ENCODE measurements around the gene C6orf120. TPM values are rescaled to one million over a fixed set of nuclear protein-coding genes. Genes with fewer than 3 reads are reported as not detected.

Gene C6orf120
- total RNA-seq, 6 donors from 2014 or later = 16.8 to 33.5 (median 26.9) TPM

DNA sequence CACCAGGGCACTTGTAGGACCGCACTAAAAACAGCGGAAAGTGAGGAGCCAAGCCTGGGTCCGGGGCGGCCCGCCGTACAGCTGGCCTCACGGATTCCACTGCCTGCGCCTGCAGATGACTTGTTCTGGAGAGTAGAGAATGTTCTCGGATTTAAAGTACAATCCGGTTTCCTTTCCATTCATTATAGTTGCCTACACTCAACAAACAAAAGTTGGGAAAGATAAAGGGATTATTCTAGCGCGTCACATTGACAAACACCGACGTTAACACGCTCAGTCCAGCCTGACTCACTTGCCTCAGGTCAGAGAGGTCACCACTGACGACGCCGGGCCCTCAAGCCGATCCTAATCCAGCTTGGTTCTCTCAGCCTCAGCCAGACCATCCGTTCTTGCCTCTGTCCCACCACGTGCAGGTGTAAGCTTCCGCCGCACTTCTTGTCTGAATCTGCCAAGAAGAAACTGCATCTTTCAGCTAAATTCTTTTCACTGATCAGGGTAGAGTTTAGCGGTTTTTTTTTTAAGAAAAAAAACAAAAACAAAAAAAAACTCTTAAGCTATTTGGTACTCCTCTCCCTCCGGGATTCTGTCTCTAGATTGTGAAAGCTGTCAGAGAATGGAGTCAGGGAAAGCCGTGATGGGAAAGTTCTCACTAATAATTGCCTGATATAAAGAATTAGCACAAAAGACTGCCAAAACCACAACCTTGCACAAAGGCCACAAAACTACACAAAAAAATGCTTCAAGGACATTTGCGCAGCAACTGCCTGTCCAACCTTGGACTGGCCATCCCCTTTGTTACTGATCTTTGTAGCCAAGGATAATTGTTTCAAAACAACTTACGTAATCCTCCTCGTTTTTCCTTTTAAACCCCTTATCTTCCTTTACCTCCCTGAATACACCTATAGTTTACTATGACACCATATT is 23.5 kb downstream of the C6orf120 start:
- WGBS, 2 donors = 26 to 27% methylated on average over 28 to 29 of the region's 29 CpGs
- Histone ChIP-seq H3K4me1 (peaks cover 11 to 35% (median 18%) of the 10 kb centered on the region in 4 donors), H3K27me3 (no peaks in the 10 kb centered on the region), H3K4me3 (peak overlapping the region; percentile 46 to 93 (median 85)), H3K9me3 (no peaks in the 10 kb centered on the region), H3K27ac (peak overlapping the region; percentile 85 to 97 (median 92)), H3K36me3 (no peaks in the 10 kb centered on the region)
- peak; percentile 24 to 56 for TF ChIP-seq POLR2AphosphoS5 (IDR thresholded peaks at IDR 0.05)
- peak in 1 of 4 donors; percentile 15 for TF ChIP-seq EP300 (IDR thresholded peaks at IDR 0.05)
- TF ChIP-seq, protein P1, sequence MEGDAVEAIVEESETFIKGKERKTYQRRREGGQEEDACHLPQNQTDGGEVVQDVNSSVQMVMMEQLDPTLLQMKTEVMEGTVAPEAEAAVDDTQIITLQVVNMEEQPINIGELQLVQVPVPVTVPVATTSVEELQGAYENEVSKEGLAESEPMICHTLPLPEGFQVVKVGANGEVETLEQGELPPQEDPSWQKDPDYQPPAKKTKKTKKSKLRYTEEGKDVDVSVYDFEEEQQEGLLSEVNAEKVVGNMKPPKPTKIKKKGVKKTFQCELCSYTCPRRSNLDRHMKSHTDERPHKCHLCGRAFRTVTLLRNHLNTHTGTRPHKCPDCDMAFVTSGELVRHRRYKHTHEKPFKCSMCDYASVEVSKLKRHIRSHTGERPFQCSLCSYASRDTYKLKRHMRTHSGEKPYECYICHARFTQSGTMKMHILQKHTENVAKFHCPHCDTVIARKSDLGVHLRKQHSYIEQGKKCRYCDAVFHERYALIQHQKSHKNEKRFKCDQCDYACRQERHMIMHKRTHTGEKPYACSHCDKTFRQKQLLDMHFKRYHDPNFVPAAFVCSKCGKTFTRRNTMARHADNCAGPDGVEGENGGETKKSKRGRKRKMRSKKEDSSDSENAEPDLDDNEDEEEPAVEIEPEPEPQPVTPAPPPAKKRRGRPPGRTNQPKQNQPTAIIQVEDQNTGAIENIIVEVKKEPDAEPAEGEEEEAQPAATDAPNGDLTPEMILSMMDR (IDR thresholded peaks at IDR 0.05) = no peak
- peak in 2 of 4 donors; percentile 5 to 33 for TF ChIP-seq POLR2A (IDR thresholded peaks at IDR 0.05)
- peak in 1 of 2 donors; percentile 72 for DNase-seq
- ATAC-seq (ENCODE audit: low FRiP score in 2 of 2) = peak; percentile 71 to 74

DNA sequence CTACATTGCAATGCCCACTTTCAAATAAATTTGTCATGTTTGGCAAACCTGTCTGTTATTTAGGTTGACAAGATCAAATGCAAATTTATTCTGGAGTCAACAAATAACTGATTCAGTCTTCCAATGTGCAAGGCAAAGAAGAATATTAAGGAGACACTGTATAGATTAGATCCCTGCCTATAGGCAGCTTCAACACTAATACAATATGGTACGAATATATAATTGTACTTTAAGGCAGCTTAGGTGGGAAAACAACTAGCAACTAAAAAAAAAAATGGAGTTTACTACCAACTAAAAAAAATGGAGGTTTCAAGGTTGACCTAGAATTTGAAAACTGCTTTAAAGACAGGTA is 24.1 kb downstream of the C6orf120 start:
- no peak for TF ChIP-seq POLR2AphosphoS5 (IDR thresholded peaks at IDR 0.05)
- TF ChIP-seq EP300 (IDR thresholded peaks at IDR 0.05) = no peak
- no peak for TF ChIP-seq POLR2A (IDR thresholded peaks at IDR 0.05)
- TF ChIP-seq, protein P1 (IDR thresholded peaks at IDR 0.05) = no peak
- Histone ChIP-seq H3K27me3 (no peaks in the 10 kb centered on the region), H3K4me3 (no peak overlapping the region), H3K27ac (peak overlapping the region in 2 of 4 donors; percentile 91 to 93), H3K9me3 (no peaks in the 10 kb centered on the region), H3K4me1 (peaks cover 11 to 33% (median 18%) of the 10 kb centered on the region in 4 donors), H3K36me3 (no peaks in the 10 kb centered on the region)
- ATAC-seq (ENCODE audit: low FRiP score in 2 of 2) (no peak), DNase-seq (no peak)
- 87 to 100% methylated on average over 1 of the region's 1 CpG for WGBS, 2 donors

DNA sequence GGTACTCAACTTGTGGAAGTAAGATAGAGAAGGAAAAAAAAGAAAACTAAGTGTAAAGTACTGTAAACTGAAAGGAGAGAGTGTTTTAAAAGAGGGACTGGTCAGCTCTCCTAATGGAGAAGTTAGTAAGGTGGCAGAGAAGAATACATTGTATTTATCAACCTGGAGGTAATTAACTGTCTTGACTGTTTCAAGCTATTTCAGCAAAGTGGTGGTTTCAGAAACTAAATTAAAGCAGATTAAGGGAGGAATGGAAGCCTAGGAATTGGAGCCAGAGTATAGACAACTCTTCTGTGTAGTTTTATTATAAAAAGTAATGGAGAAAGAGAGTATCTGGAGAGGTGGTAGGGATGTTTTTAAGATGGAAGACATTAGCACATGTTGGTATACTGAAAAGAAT is 25.0 kb downstream of the C6orf120 start:
- Histone ChIP-seq H3K4me1 (peaks cover 8 to 24% (median 14%) of the 10 kb centered on the region in 4 donors), H3K36me3 (no peaks in the 10 kb centered on the region), H3K4me3 (no peak overlapping the region), H3K27ac (no peak overlapping the region), H3K9me3 (no peaks in the 10 kb centered on the region), H3K27me3 (no peaks in the 10 kb centered on the region)
- TF ChIP-seq, protein P1 (IDR thresholded peaks at IDR 0.05) = no peak
- TF ChIP-seq EP300 (IDR thresholded peaks at IDR 0.05) (no peak), POLR2AphosphoS5 (IDR thresholded peaks at IDR 0.05) (no peak), POLR2A (IDR thresholded peaks at IDR 0.05) (no peak)
- ATAC-seq (ENCODE audit: low FRiP score in 2 of 2) = no peak
- DNase-seq = no peak

DNA sequence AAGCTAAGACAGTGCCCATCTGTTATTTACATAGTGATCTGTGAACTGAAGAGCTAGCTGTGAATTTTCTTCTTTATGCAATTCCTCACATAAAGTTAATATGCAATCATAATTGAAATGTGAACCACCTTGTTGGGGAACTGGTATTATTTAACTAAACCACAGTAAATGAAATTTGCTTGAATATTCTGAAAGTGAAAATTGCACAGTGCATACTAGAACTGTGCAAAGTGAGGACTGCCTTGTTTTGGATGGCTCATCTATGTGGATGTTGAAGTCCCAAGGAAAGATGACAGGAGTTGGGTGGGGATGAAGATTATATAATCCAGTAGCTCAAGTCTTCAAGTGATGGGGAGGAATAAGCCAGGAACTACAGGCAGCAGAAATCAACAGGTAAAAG is 28.0 kb downstream of the C6orf120 start:
- no peak for ATAC-seq (ENCODE audit: low FRiP score in 2 of 2)
- DNase-seq = no peak
- H3K9me3 ChIP-seq = no peaks in the 10 kb centered on the region
- H3K27me3 ChIP-seq = no peaks in the 10 kb centered on the region
- no peak overlapping the region for H3K27ac ChIP-seq
- peaks cover 0 to 9% (median 5%) of the 10 kb centered on the region in 4 donors for H3K4me1 ChIP-seq
- no peak for TF ChIP-seq POLR2A (IDR thresholded peaks at IDR 0.05)
- TF ChIP-seq, protein P1 (IDR thresholded peaks at IDR 0.05) = no peak
- no peaks in the 10 kb centered on the region for H3K36me3 ChIP-seq
- no peak overlapping the region for H3K4me3 ChIP-seq

Data from upper lobe of left lung (tissue), 6 donors.